Natural killer cell (primary cell): ENCODE measurements around the gene NPY5R. TPM values are rescaled to one million over a fixed set of nuclear protein-coding genes. Genes with fewer than 3 reads are reported as not detected.

Experiments used
- ATAC-seq, 3 donors: fragments of 150-1000 bp in 2 of 3; fragments of 200-7000 bp in 1 of 3; cut with Tn5 transposase; 1 replicate in 1 of 3; 2 replicates in 2 of 3; pipeline ENCODE4 v1.10.0; 2021; ENCODE audit warnings: mild to moderate bottlenecking in 2 of 3, moderate library complexity in 2 of 3
- DNase-seq, 2 donors: peaks; one replicate each; pipeline versions ENCODE4 v3.0.0 to v3.0.0-alpha.2; 2013 to 2021; ENCODE audit warnings: mixed read lengths in 1 of 2
- H3K27ac ChIP-seq: one replicate; pipeline ENCODE4 v1.5.1; 2013; ENCODE audit warnings: mild to moderate bottlenecking, low read length
- H3K27me3 ChIP-seq: one replicate; pipeline ENCODE4 v1.6.1; 2013; ENCODE audit warnings: low read length; ENCODE audit not compliant: control insufficient read depth, insufficient read depth
- H3K36me3 ChIP-seq: one replicate; pipeline ENCODE4 v1.6.1; 2013; ENCODE audit warnings: low read length; ENCODE audit not compliant: control insufficient read depth, insufficient read depth
- H3K4me1 ChIP-seq: one replicate; pipeline ENCODE4 v1.6.1; 2013; ENCODE audit warnings: low read length; ENCODE audit not compliant: control insufficient read depth, insufficient read depth
- H3K4me3 ChIP-seq: one replicate; pipeline ENCODE4 v1.5.1; 2013; ENCODE audit warnings: low read length
- H3K9me3 ChIP-seq: one replicate; pipeline ENCODE4 v1.6.1; 2013; ENCODE audit warnings: low read length; ENCODE audit not compliant: control insufficient read depth, insufficient read depth
- H3K27ac Mint-ChIP-seq, 2 donors: one replicate each; pipeline ENCODE4 v1.8.0; 2022; ENCODE audit warnings: mild to moderate bottlenecking in 2 of 2, mixed read lengths in 2 of 2, moderate library complexity in 1 of 2
- H3K27me3 Mint-ChIP-seq, 2 donors: one replicate each; pipeline ENCODE4 v1.8.0; 2022; ENCODE audit warnings: low read depth in 2 of 2, mixed read lengths in 2 of 2
- H3K36me3 Mint-ChIP-seq: one replicate; pipeline ENCODE4 v1.8.0; 2022; ENCODE audit warnings: mixed read lengths
- H3K4me1 Mint-ChIP-seq, 2 donors: one replicate each; pipeline ENCODE4 v1.8.0; 2022; ENCODE audit warnings: mixed read lengths in 2 of 2
- H3K4me3 Mint-ChIP-seq: one replicate; pipeline ENCODE4 v1.8.0; 2022; ENCODE audit warnings: mild to moderate bottlenecking, moderate library complexity, mixed read lengths
- H3K9me3 Mint-ChIP-seq, 2 donors: one replicate each; pipeline ENCODE4 v1.8.0; 2022; ENCODE audit warnings: mixed read lengths in 2 of 2
- WGBS: methylation state at CpG from one replicate; pipeline ENCODE4 v1.1.7; 2013; ENCODE audit warnings: missing lambda C conversion rate; ENCODE audit not compliant: insufficient coverage; 5-methylcytosine and 5-hydroxymethylcytosine counted together
- intact Hi-C: fragments of 100-400 bp; cut with micrococcal nuclease; formaldehyde crosslinking; loops from one replicate; pipeline ENCODE4 v1.14.2; 2022
- total RNA-seq, 4 donors: library from RNA; stranded (reverse); fragments of 120-200 nt in 1 of 4; gene quantifications; one replicate each; pipeline versions ENCODE4 v1.2.3 to v1.2.4, GENCODE V29; 2013 to 2022
- TF ChIP-seq, protein P1 (sequence below): fragments of 200-600 bp; IDR thresholded peaks from one replicate; pipeline ENCODE4 v1.8.0; 2022; ENCODE audit warnings: antibody characterized with exemption

Gene NPY5R
- total RNA-seq, 3 donors from 2014 or later (not counting 1 experiment from before 2014, with no cell fraction given), result not detected

DNA sequence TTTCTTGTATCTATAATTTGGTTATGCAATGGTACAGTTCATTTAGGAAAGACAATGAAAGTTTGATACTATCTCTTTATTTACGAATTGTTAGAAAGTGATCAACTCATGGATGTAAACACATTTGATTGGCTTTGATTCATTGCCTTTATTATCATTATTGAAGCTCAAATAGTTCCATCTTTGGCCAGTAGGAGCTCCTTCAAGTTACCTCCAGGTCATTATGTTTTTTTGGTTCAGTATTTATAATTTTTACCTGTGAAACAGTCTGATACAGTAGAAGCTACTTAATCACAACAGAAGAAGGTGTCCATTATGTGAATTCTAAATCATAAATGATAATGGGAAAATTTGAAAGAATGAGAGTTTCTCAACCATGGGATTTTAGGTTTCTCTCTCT, 12.4 kb downstream of the NPY5R start:
- ATAC-seq, result no peak
- H3K36me3 ChIP-seq, result no peaks in the 10 kb centered on the region
- WGBS, result 67% methylated on average over 1 of the region's 1 CpG

DNA sequence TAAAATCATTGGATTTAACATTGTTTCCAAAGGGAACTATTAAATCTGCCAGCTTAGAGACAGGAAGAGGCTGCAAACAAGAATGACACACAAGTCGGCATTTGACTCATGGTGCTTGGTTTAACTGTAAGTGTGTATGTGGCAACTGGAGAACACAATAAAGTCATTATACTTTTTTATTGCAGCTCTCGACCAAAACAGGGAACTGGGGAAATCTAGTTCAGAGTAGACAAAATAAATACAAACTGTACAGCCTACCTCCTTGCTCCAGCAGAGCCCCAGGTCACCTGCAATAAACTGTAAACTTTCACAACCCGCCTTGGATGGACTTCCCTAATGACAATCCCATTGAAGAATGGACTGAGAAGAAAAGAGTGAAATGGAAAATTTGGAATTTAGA, 24.0 kb downstream of the NPY5R start:
- TF ChIP-seq, protein P1, sequence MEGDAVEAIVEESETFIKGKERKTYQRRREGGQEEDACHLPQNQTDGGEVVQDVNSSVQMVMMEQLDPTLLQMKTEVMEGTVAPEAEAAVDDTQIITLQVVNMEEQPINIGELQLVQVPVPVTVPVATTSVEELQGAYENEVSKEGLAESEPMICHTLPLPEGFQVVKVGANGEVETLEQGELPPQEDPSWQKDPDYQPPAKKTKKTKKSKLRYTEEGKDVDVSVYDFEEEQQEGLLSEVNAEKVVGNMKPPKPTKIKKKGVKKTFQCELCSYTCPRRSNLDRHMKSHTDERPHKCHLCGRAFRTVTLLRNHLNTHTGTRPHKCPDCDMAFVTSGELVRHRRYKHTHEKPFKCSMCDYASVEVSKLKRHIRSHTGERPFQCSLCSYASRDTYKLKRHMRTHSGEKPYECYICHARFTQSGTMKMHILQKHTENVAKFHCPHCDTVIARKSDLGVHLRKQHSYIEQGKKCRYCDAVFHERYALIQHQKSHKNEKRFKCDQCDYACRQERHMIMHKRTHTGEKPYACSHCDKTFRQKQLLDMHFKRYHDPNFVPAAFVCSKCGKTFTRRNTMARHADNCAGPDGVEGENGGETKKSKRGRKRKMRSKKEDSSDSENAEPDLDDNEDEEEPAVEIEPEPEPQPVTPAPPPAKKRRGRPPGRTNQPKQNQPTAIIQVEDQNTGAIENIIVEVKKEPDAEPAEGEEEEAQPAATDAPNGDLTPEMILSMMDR, result no peak
- 60% methylated on average over 1 of the region's 3 CpGs for WGBS
- intact Hi-C loops, result no loop called here
- Histone ChIP-seq H3K27me3 (no peaks in the 10 kb centered on the region), H3K27ac (no peak overlapping the region), H3K4me3 (no peak overlapping the region), H3K36me3 (no peaks in the 10 kb centered on the region), H3K4me1 (no peaks in the 10 kb centered on the region), H3K9me3 (no peaks in the 10 kb centered on the region)
- Mint-ChIP-seq H3K4me3 (no peak overlapping the region), H3K27ac (no peak overlapping the region), H3K4me1 (no peaks in the 10 kb centered on the region), H3K27me3 (no peaks in the 10 kb centered on the region), H3K9me3 (peaks cover 2% of the 10 kb centered on the region in 2 donors), H3K36me3 (no peaks in the 10 kb centered on the region)
- ATAC-seq (no peak), DNase-seq (no peak)

More for the DNA sequence above, 12.4 kb downstream of the NPY5R start:
- Histone ChIP-seq H3K27me3 (no peaks in the 10 kb centered on the region), H3K27ac (no peak overlapping the region), H3K9me3 (no peaks in the 10 kb centered on the region), H3K4me3 (no peak overlapping the region), H3K4me1 (no peaks in the 10 kb centered on the region)
- Mint-ChIP-seq H3K9me3 (peaks cover 0 to 2% of the 10 kb centered on the region in 2 donors), H3K27ac (no peak overlapping the region), H3K36me3 (no peaks in the 10 kb centered on the region), H3K27me3 (no peaks in the 10 kb centered on the region), H3K4me3 (no peak overlapping the region), H3K4me1 (no peaks in the 10 kb centered on the region)
- intact Hi-C loops, result no loop called here
- no peak for DNase-seq
- TF ChIP-seq, protein P1, result no peak

DNA sequence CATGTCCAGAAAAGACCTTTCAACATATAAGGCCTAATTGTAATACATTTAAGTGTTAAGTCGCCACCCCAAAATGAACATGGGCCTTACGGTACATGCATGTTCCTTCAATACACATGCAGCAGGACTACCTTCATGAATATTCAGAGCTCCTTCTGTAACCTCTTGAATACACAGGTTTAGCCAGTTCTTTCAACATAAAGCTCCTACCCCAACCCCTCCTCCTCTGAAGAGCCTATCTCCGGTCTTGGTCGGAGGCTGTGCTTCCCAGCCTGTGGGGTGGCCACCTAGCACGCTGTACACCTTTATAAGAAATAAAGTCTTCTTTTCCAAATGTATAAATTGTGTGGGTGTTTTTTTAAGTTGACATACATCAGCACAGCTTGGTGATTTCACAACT, 28.3 kb downstream of the NPY5R start:
- Histone ChIP-seq H3K27me3 (no peaks in the 10 kb centered on the region), H3K4me1 (no peaks in the 10 kb centered on the region), H3K27ac (no peak overlapping the region), H3K9me3 (no peaks in the 10 kb centered on the region), H3K36me3 (no peaks in the 10 kb centered on the region), H3K4me3 (no peak overlapping the region)
- ATAC-seq (no peak), DNase-seq (no peak)
- TF ChIP-seq, protein P1, result no peak
- 79% methylated on average over 4 of the region's 5 CpGs for WGBS
- Mint-ChIP-seq H3K27me3 (no peaks in the 10 kb centered on the region), H3K4me3 (no peak overlapping the region), H3K36me3 (no peaks in the 10 kb centered on the region), H3K27ac (no peak overlapping the region), H3K9me3 (peaks cover 2 to 4% of the 10 kb centered on the region in 2 donors), H3K4me1 (no peaks in the 10 kb centered on the region)
- intact Hi-C loops, result no loop called here

DNA sequence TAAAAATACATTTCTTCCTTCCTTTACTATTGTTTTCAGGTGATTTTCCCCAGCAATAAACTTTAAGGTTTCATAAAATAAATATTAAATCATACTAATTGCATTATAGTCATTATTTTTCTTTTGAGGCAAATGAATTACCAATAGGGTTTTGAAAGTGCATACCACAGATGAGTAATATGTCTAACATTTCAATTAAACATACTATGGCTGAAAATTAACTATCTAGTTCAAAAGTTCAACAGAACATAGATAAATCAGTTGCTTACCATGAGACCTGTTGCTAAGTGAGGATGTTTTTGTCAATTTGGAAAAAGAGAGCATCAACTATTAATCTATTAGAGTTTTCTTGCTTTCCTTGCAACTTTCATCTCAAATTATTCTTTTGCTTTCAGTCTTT, 35.0 kb downstream of the NPY5R start:
- no peaks in the 10 kb centered on the region for H3K9me3 ChIP-seq
- no peaks in the 10 kb centered on the region for H3K4me1 Mint-ChIP-seq
- DNase-seq (no peak), ATAC-seq (no peak)
- no peak overlapping the region for H3K27ac Mint-ChIP-seq
- no peaks in the 10 kb centered on the region for H3K27me3 ChIP-seq
- TF ChIP-seq, protein P1, result no peak
- intact Hi-C loops, result no loop called here
- H3K27ac ChIP-seq, result no peak overlapping the region
- no peaks in the 10 kb centered on the region for H3K36me3 ChIP-seq
- H3K27me3 Mint-ChIP-seq, result no peaks in the 10 kb centered on the region
- no peak overlapping the region for H3K4me3 Mint-ChIP-seq
- no peak overlapping the region for H3K4me3 ChIP-seq
- H3K9me3 Mint-ChIP-seq, result peaks cover 0 to 2% of the 10 kb centered on the region in 2 donors
- H3K4me1 ChIP-seq, result no peaks in the 10 kb centered on the region
- H3K36me3 Mint-ChIP-seq, result no peaks in the 10 kb centered on the region
